GM12878 (cell line): ENCODE results near the gene NCAPH2. TPM values are rescaled to one million over a fixed set of nuclear protein-coding genes. Genes with fewer than 3 reads are reported as not detected.

Experiments used
- ATAC-seq: fragments of 200-7000 bp; cut with Tn5 transposase; 3 replicates; pipeline ENCODE4 v1.9.1; 2020; ENCODE audit warnings: mild to moderate bottlenecking, moderate library complexity
- BruUV-seq: library from RNA; stranded (reverse); fragments of 400-500 nt; replicated peaks from 2 replicates; lab custom pipeline; 2021; lab: Mats Ljungman, UMichigan
- CTCF ChIA-PET: fragments of 300-600 bp; sonication (Branson Sonifier 250); formaldehyde crosslinking; extraction: SDS; loops from one replicate; lab custom pipeline; 2021; ENCODE audit warnings: inconsistent platforms; lab: Yijun Ruan, JAX
- POLR2A ChIA-PET: fragments of 350-600 bp; formaldehyde crosslinking; extraction: SDS; loops from one replicate; lab custom pipeline; 2021; ENCODE audit warnings: inconsistent platforms; lab: Charles Lee
- RAD21 ChIA-PET: fragments of 300-600 bp; sonication (Branson Sonifier 250); formaldehyde crosslinking; loops from one replicate; lab custom pipeline; 2023; ENCODE audit warnings: antibody characterized with exemption; ENCODE audit not compliant: unreplicated experiment; lab: Charles Lee
- SMC1A ChIA-PET: fragments of 300-600 bp; sonication (Branson Sonifier 250); formaldehyde crosslinking; loops from one replicate; lab custom pipeline; 2023; ENCODE audit not compliant: unreplicated experiment, uncharacterized antibody; lab: Charles Lee
- DNase-seq: peaks from one replicate; pipeline ENCODE4 v3.0.0-alpha.2; 2011; ENCODE audit warnings: low read depth, low spot score
- FAIRE-seq: peaks from 3 replicates; lab custom pipeline; 2011; peaks lifted over from hg19 to GRCh38; lab: Jason Lieb, UNC
- H2AFZ ChIP-seq: 2 replicates; pipeline ENCODE4 v1.6.0; 2011; ENCODE audit warnings: low read depth, low read length, control low read depth; ENCODE audit not compliant: control insufficient read depth
- H3K27ac ChIP-seq: 2 replicates; pipeline ENCODE4 v1.5.1; 2011; ENCODE audit warnings: control low read depth; ENCODE audit not compliant: control insufficient read depth, insufficient read depth
- H3K27me3 ChIP-seq, 2 experiments: replicated peaks in 1 of 2; 2 replicates each; pipeline versions ENCODE4 v1.6.0 to v1.6.1; 2011; ENCODE audit warnings: low read length in 1 of 2; ENCODE audit not compliant: control insufficient read depth in 2 of 2, insufficient read depth in 2 of 2
- H3K36me3 ChIP-seq, 2 experiments: 2 replicates each; pipeline ENCODE4 v1.5.1; 2011; ENCODE audit warnings: low read length in 1 of 2; ENCODE audit not compliant: control insufficient read depth in 2 of 2, insufficient read depth in 2 of 2
- H3K4me1 ChIP-seq: 2 replicates; pipeline ENCODE4 v1.6.1; 2011; ENCODE audit warnings: mild to moderate bottlenecking, low read length, moderate library complexity, mixed read lengths; ENCODE audit not compliant: control insufficient read depth, insufficient read depth
- H3K4me2 ChIP-seq: 2 replicates; pipeline ENCODE4 v1.6.0; 2011; ENCODE audit warnings: control low read depth; ENCODE audit not compliant: control insufficient read depth, insufficient read depth
- H3K4me3 ChIP-seq: fragments of 200-600 bp; sonication (generic); 2 replicates; pipeline ENCODE4 v1.5.1; 2016
- H3K79me2 ChIP-seq: 2 replicates; pipeline ENCODE4 v1.6.0; 2011; ENCODE audit warnings: low read length; ENCODE audit not compliant: control insufficient read depth, insufficient read depth
- H3K9ac ChIP-seq: 2 replicates; pipeline ENCODE4 v1.8.0; 2011; ENCODE audit warnings: low read length, control low read depth, mixed read lengths; ENCODE audit not compliant: control insufficient read depth, insufficient read depth
- H3K9me3 ChIP-seq: replicated peaks from 3 replicates; pipeline ENCODE4 v1.5.1; 2011; ENCODE audit warnings: mild to moderate bottlenecking, low read length; ENCODE audit not compliant: control insufficient read depth, insufficient read depth
- H4K20me1 ChIP-seq: 2 replicates; pipeline ENCODE4 v1.6.0; 2011; ENCODE audit not compliant: control insufficient read depth, insufficient read depth
- IKZF1 ChIP-seq: fragments of 450-650 bp; conservative IDR thresholded peaks from 2 replicates; pipeline ENCODE4 v1.6.1; 2017; ENCODE audit warnings: antibody characterized with exemption, mild to moderate bottlenecking
- JUNB ChIP-seq: IDR thresholded peaks from 2 replicates; pipeline ENCODE4 v1.6.1; 2016; ENCODE audit warnings: antibody characterized with exemption, mild to moderate bottlenecking
- MEF2B ChIP-seq: fragments of 450-650 bp; IDR thresholded peaks from 2 replicates; pipeline ENCODE4 v1.6.1; 2018; ENCODE audit warnings: mild to moderate bottlenecking, moderate library complexity; ENCODE audit not compliant: partially characterized antibody, poor library complexity, severe bottlenecking
- NR2C2 ChIP-seq: IDR thresholded peaks from 2 replicates; pipeline ENCODE4 v1.6.1; 2011; ENCODE audit warnings: borderline replicate concordance, low read depth; ENCODE audit not compliant: control insufficient read depth, insufficient read length
- NR2F1 ChIP-seq: fragments of 450-650 bp; conservative IDR thresholded peaks from 2 replicates; pipeline ENCODE4 v1.6.1; 2017; ENCODE audit warnings: mild to moderate bottlenecking
- SMAD5 ChIP-seq: IDR thresholded peaks from 2 replicates; pipeline ENCODE4 v1.6.1; 2016; ENCODE audit warnings: antibody characterized with exemption, low read depth
- SMARCA5 ChIP-seq: fragments of 450-650 bp; IDR thresholded peaks from 2 replicates; pipeline ENCODE4 v1.6.1; 2017; ENCODE audit warnings: mild to moderate bottlenecking
- STAT3 ChIP-seq: IDR thresholded peaks from 2 replicates; pipeline ENCODE4 v1.6.1; 2011; ENCODE audit warnings: low read depth, low read length, improper control_type of control experiment
- WGBS: methylation state at CpG from one replicate; pipeline ENCODE4 v1.1.6; 2016; ENCODE audit warnings: low lambda C conversion rate; ENCODE audit not compliant: insufficient replicate concordance, insufficient coverage; ENCODE audit errors: missing lambda C conversion rate; 5-methylcytosine and 5-hydroxymethylcytosine counted together
- in situ Hi-C: fragments of 300-500 bp; cut with MboI; formaldehyde crosslinking; loops from 9 replicates; pipeline ENCODE4 v1.14.3; 2018; ENCODE audit warnings: mixed read lengths
- intact Hi-C: fragments of 100-400 bp; cut with micrococcal nuclease; formaldehyde crosslinking; loops from one replicate; pipeline ENCODE4 v1.14.2; 2022; ENCODE audit not compliant: unreplicated experiment
- polyA plus RNA-seq, 11 experiments: library from polyadenylated mRNA; depleted of rRNA in 4 of 11; unstranded in 6 of 11; stranded (reverse) in 5 of 11; fragments of >200 nt; fragmentation: Nextera tagmentation in 4 of 11; fragmentation: Illumina TruSeq in 1 of 11; extraction: Ambion mirVana in 4 of 11; extraction: Trizol in 1 of 11; gene quantifications; 1 replicate in 1 of 11; 2 replicates in 10 of 11; pipeline versions ENCODE4 v1.2.1 to v1.2.3, GENCODE V29; 2011 to 2016; ENCODE audit warnings: inconsistent platforms in 2 of 11, missing spikeins in 2 of 11, low read depth in 1 of 11
- total RNA-seq, 4 experiments: library from RNA; depleted of rRNA in 3 of 4; stranded (reverse); fragments of >200 nt in 3 of 4; fragmentation: Illumina TruSeq in 1 of 4; extraction: Trizol in 1 of 4; gene quantifications; 2 replicates each; pipeline versions ENCODE4 v1.2.1 to v1.2.3, GENCODE V29; 2013 to 2021
- TF ChIP-seq, protein P1 (sequence below): fragments of 450-650 bp; IDR thresholded peaks from 2 replicates; pipeline ENCODE4 v1.6.1; 2017; ENCODE audit warnings: mild to moderate bottlenecking, moderate library complexity
- TF ChIP-seq, protein P2 (sequence below): IDR thresholded peaks from 2 replicates; pipeline ENCODE4 v1.6.1; 2012; ENCODE audit warnings: low read depth, low read length, improper control_type of control experiment
- TF ChIP-seq, protein P3 (sequence below): fragments of 450-650 bp; IDR thresholded peaks from 2 replicates; pipeline ENCODE4 v1.6.1; 2017; ENCODE audit warnings: mild to moderate bottlenecking, moderate library complexity

NCAPH2 gene
- total and polyA plus RNA-seq, 10 of the 15 experiments (the other 5 are each of a cell fraction or from before 2014, with no cell fraction given): 5.0 to 110 (median 59.9) TPM

DNA sequence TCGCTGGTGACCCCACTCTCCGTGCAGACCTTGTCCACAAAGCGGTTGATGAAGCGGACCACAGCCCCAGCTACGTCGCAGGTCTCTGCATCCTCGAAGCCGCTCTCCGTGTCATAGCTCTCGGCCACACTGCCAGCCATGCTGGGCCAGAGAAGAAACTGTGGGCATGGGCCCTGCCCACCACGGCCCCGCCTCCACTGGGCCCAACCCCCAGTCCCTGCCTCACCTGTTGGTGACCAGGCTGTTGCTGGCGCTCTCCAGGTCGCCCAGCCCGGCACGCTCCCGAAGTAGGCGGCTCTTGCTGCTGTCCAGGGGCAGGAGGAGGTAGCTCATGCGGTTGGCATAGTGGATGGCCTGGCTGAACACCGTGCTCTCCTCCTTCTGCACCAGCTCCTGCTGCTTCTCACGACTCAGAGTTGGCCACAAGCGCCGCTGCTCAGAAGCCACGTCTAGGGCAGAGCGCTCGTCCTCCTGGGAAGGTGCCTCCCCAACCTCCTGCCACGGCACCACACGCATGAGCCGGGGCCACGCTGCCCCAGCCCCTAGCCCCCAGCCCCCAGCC, 46.0 kb upstream of the NCAPH2 start:
- WGBS: 96% methylated on average over 21 of the region's 30 CpGs
- BruUV-seq: no TSS peak
- no peak overlapping the region for H3K9ac ChIP-seq

More for the DNA sequence above, 46.0 kb upstream of the NCAPH2 start:
- H4K20me1 ChIP-seq: no peaks in the 10 kb centered on the region
- RAD21 ChIA-PET: no interaction called here
- no peaks in the 10 kb centered on the region for H3K27me3 ChIP-seq
- CTCF ChIA-PET: no interaction called here
- no peaks in the 10 kb centered on the region for H3K79me2 ChIP-seq
- TF ChIP-seq, protein P1, sequence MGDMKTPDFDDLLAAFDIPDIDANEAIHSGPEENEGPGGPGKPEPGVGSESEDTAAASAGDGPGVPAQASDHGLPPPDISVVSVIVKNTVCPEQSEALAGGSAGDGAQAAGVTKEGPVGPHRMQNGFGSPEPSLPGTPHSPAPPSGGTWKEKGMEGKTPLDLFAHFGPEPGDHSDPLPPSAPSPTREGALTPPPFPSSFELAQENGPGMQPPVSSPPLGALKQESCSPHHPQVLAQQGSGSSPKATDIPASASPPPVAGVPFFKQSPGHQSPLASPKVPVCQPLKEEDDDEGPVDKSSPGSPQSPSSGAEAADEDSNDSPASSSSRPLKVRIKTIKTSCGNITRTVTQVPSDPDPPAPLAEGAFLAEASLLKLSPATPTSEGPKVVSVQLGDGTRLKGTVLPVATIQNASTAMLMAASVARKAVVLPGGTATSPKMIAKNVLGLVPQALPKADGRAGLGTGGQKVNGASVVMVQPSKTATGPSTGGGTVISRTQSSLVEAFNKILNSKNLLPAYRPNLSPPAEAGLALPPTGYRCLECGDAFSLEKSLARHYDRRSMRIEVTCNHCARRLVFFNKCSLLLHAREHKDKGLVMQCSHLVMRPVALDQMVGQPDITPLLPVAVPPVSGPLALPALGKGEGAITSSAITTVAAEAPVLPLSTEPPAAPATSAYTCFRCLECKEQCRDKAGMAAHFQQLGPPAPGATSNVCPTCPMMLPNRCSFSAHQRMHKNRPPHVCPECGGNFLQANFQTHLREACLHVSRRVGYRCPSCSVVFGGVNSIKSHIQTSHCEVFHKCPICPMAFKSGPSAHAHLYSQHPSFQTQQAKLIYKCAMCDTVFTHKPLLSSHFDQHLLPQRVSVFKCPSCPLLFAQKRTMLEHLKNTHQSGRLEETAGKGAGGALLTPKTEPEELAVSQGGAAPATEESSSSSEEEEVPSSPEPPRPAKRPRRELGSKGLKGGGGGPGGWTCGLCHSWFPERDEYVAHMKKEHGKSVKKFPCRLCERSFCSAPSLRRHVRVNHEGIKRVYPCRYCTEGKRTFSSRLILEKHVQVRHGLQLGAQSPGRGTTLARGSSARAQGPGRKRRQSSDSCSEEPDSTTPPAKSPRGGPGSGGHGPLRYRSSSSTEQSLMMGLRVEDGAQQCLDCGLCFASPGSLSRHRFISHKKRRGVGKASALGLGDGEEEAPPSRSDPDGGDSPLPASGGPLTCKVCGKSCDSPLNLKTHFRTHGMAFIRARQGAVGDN: no peak
- no peak for TF ChIP-seq JUNB
- no peak for TF ChIP-seq STAT3
- no peak for TF ChIP-seq IKZF1
- no peak for TF ChIP-seq MEF2B
- no peak for TF ChIP-seq NR2C2
- no peak for TF ChIP-seq NR2F1
- TF ChIP-seq, protein P2, sequence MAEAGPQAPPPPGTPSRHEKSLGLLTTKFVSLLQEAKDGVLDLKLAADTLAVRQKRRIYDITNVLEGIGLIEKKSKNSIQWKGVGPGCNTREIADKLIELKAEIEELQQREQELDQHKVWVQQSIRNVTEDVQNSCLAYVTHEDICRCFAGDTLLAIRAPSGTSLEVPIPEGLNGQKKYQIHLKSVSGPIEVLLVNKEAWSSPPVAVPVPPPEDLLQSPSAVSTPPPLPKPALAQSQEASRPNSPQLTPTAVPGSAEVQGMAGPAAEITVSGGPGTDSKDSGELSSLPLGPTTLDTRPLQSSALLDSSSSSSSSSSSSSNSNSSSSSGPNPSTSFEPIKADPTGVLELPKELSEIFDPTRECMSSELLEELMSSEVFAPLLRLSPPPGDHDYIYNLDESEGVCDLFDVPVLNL: no peak
- TF ChIP-seq SMARCA5: no peak
- TF ChIP-seq SMAD5: no peak
- TF ChIP-seq, protein P3, sequence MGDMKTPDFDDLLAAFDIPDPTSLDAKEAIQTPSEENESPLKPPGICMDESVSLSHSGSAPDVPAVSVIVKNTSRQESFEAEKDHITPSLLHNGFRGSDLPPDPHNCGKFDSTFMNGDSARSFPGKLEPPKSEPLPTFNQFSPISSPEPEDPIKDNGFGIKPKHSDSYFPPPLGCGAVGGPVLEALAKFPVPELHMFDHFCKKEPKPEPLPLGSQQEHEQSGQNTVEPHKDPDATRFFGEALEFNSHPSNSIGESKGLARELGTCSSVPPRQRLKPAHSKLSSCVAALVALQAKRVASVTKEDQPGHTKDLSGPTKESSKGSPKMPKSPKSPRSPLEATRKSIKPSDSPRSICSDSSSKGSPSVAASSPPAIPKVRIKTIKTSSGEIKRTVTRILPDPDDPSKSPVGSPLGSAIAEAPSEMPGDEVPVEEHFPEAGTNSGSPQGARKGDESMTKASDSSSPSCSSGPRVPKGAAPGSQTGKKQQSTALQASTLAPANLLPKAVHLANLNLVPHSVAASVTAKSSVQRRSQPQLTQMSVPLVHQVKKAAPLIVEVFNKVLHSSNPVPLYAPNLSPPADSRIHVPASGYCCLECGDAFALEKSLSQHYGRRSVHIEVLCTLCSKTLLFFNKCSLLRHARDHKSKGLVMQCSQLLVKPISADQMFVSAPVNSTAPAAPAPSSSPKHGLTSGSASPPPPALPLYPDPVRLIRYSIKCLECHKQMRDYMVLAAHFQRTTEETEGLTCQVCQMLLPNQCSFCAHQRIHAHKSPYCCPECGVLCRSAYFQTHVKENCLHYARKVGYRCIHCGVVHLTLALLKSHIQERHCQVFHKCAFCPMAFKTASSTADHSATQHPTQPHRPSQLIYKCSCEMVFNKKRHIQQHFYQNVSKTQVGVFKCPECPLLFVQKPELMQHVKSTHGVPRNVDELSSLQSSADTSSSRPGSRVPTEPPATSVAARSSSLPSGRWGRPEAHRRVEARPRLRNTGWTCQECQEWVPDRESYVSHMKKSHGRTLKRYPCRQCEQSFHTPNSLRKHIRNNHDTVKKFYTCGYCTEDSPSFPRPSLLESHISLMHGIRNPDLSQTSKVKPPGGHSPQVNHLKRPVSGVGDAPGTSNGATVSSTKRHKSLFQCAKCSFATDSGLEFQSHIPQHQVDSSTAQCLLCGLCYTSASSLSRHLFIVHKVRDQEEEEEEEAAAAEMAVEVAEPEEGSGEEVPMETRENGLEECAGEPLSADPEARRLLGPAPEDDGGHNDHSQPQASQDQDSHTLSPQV: no peak
- in situ Hi-C loops: no loop called here
- H3K4me1 ChIP-seq: no peaks in the 10 kb centered on the region
- ATAC-seq (no peak), DNase-seq (no peak), FAIRE-seq (no peak)
- intact Hi-C loops: no loop called here
- peaks cover 15 to 64% of the 10 kb centered on the region in 2 experiments for H3K36me3 ChIP-seq
- POLR2A ChIA-PET: no interaction called here
- no peaks in the 10 kb centered on the region for H3K9me3 ChIP-seq
- H3K4me3 ChIP-seq: no peak overlapping the region
- SMC1A ChIA-PET: no interaction called here
- no peak overlapping the region for H3K4me2 ChIP-seq
- no peak overlapping the region for H2AFZ ChIP-seq
- no peak overlapping the region for H3K27ac ChIP-seq
